Peyer's patch (tissue), 4 donors: Measurements from ENCODE around the gene GAL3ST3.

Experiments used
- CTCF ChIP-seq, 6 experiments: fragments of 450-650 bp in 4 of 6; fragments of 200-600 bp in 2 of 6; sonication (generic) in 1 of 6; IDR thresholded peaks; one replicate each; pipeline ENCODE4 v1.5.1; 2017 to 2019; ENCODE audit warnings: antibody characterized with exemption in 6 of 6, mild to moderate bottlenecking in 3 of 6, moderate library complexity in 1 of 6
- POLR2A ChIP-seq, 2 donors: fragments of 450-650 bp; IDR thresholded peaks; one replicate each; pipeline ENCODE4 v1.5.1; 2017; ENCODE audit warnings: antibody characterized with exemption in 2 of 2, mild to moderate bottlenecking in 2 of 2, moderate library complexity in 2 of 2

GRCh38 chr11:66007201-66007634, 41.7 kb downstream of the GAL3ST3 start:
- TF ChIP-seq CTCF (IDR thresholded peaks at IDR 0.05) (no peak), POLR2A (IDR thresholded peaks at IDR 0.05) (no peak)
